Measurements from ENCODE around the gene SLC30A9.

GRCh38 chr4:42088386-42088785 is 98.1 kb downstream of the SLC30A9 start:
- no peak for TF ChIP-seq POLR2AphosphoS2 (conservative IDR thresholded peaks at IDR 0.05; ENCODE audit: low read length)
- no peak for TF ChIP-seq POLR2A (IDR thresholded peaks at IDR 0.05; ENCODE audit: low read length)
- TF ChIP-seq, protein P1, sequence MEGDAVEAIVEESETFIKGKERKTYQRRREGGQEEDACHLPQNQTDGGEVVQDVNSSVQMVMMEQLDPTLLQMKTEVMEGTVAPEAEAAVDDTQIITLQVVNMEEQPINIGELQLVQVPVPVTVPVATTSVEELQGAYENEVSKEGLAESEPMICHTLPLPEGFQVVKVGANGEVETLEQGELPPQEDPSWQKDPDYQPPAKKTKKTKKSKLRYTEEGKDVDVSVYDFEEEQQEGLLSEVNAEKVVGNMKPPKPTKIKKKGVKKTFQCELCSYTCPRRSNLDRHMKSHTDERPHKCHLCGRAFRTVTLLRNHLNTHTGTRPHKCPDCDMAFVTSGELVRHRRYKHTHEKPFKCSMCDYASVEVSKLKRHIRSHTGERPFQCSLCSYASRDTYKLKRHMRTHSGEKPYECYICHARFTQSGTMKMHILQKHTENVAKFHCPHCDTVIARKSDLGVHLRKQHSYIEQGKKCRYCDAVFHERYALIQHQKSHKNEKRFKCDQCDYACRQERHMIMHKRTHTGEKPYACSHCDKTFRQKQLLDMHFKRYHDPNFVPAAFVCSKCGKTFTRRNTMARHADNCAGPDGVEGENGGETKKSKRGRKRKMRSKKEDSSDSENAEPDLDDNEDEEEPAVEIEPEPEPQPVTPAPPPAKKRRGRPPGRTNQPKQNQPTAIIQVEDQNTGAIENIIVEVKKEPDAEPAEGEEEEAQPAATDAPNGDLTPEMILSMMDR (IDR thresholded peaks at IDR 0.05), result no peak
- no peak for TF ChIP-seq ZFP36 (IDR thresholded peaks at IDR 0.05; ENCODE audit: borderline replicate concordance, partially characterized antibody)
- no peak for TF ChIP-seq RFX5 (IDR thresholded peaks at IDR 0.05)
- TF ChIP-seq CHD2 (IDR thresholded peaks at IDR 0.05; ENCODE audit: low read length, partially characterized antibody), result no peak
- TF ChIP-seq CBX2 (IDR thresholded peaks at IDR 0.05; ENCODE audit: borderline replicate concordance, low read depth), result no peak
- TF ChIP-seq EP300 (IDR thresholded peaks at IDR 0.05), result no peak
- no peak for TF ChIP-seq ZNF302 (CRISPR knock-in tag; IDR thresholded peaks at IDR 0.05)
- no peak for TF ChIP-seq HOXB5 (CRISPR knock-in tag; IDR thresholded peaks at IDR 0.05)
- no peak for TF ChIP-seq MAFK (IDR thresholded peaks at IDR 0.05; ENCODE audit: partially characterized antibody)
- TF ChIP-seq CHD4 (IDR thresholded peaks at IDR 0.05; ENCODE audit: borderline replicate concordance), result no peak
- no peak for TF ChIP-seq RCOR1 (IDR thresholded peaks at IDR 0.05; ENCODE audit: low read depth, low read length)
- TF ChIP-seq CEBPB (IDR thresholded peaks at IDR 0.05), result no peak
